ENCODE measurements around the gene RBMY1D.
"Not testable (repeated sequence)": the region's sequence is repeated elsewhere in the genome, so short reads cannot be mapped to it uniquely, and the experiment has no call there.

The RBMY1D gene

GRCh38 chrY:21894426-21894825, at the start of gene RBMY1D:
TSS of gene RBMY1D (minus strand) at chrY:21894526. CDS start at chrY:21892513, 2,013 bp downstream.
- FAIRE-seq: not testable (repeated sequence)

GRCh38 chrY:21917932-21918331, 23.6 kb upstream of the RBMY1D start, which contains the start of gene RBMY1E:
TSS of gene RBMY1E (minus strand) at chrY:21918032. CDS start at chrY:21916054, 1,978 bp downstream.
- not testable (repeated sequence) for FAIRE-seq

- not testable (repeated sequence) for FAIRE-seq
Observed at GRCh38 chrY:21869407-21870076, 24.8 kb downstream of the RBMY1D start.

GRCh38 chrY:21845481-21845880, 48.8 kb downstream of the RBMY1D start:
- FAIRE-seq: no peak

GRCh38 chrY:21842090-21842489, 52.2 kb downstream of the RBMY1D start:
- no peak for FAIRE-seq

GRCh38 chrY:21839489-21839888, 54.8 kb downstream of the RBMY1D start:
- FAIRE-seq: no peak

GRCh38 chrY:21836343-21836742, 58.0 kb downstream of the RBMY1D start:
- FAIRE-seq: no peak

- FAIRE-seq: no peak
Observed at GRCh38 chrY:21835052-21835451, 59.3 kb downstream of the RBMY1D start.
